CD4-positive, alpha-beta T cell (primary cell): ENCODE measurements around the gene PMAIP1. TPM values are rescaled to one million over a fixed set of nuclear protein-coding genes. Genes with fewer than 3 reads are reported as not detected.

Experiments used
- ATAC-seq: fragments of 200-7000 bp; cut with Tn5 transposase; one replicate; pipeline ENCODE4 v1.10.0; 2022; ENCODE audit warnings: mild to moderate bottlenecking; ENCODE audit not compliant: poor library complexity
- CTCF ChIA-PET: fragments of 350-600 bp; sonication (Branson Sonifier 250); formaldehyde crosslinking; loops from one replicate; lab custom pipeline; 2021; ENCODE audit warnings: antibody characterized with exemption, inconsistent platforms; lab: Charles Lee
- POLR2A ChIA-PET: fragments of 350-600 bp; sonication (Branson Sonifier 250); formaldehyde crosslinking; loops from one replicate; lab custom pipeline; 2021; ENCODE audit warnings: antibody characterized with exemption, inconsistent platforms; lab: Charles Lee
- DNase-seq, 14 experiments: peaks; one replicate each; pipeline ENCODE4 v3.0.0-alpha.2; 2013 to 2020; ENCODE audit warnings: mixed read lengths in 2 of 14
- H3K27ac ChIP-seq, 2 donors: one replicate each; pipeline versions ENCODE4 v1.5.1 to v1.7.0; 2013; ENCODE audit warnings: low read length in 2 of 2, low read depth in 1 of 2, mild to moderate bottlenecking in 1 of 2
- H3K27me3 ChIP-seq, 2 experiments: 1 replicate in 1 of 2; 2 replicates in 1 of 2; pipeline versions ENCODE4 v1.6.1 to v1.7.0; 2013; ENCODE audit warnings: low read length in 2 of 2, control low read depth in 1 of 2, mild to moderate bottlenecking in 1 of 2, moderate library complexity in 1 of 2; ENCODE audit not compliant: insufficient read depth in 2 of 2, control insufficient read depth in 1 of 2
- H3K36me3 ChIP-seq: one replicate; pipeline ENCODE4 v1.6.1; 2013; ENCODE audit warnings: low read length, control low read depth; ENCODE audit not compliant: insufficient read depth
- H3K4me1 ChIP-seq: one replicate; pipeline ENCODE4 v1.6.1; 2013; ENCODE audit warnings: low read length, control low read depth; ENCODE audit not compliant: insufficient read depth
- H3K4me3 ChIP-seq: one replicate; pipeline ENCODE4 v1.5.1; 2013; ENCODE audit warnings: mild to moderate bottlenecking, low read length, moderate library complexity
- H3K9me3 ChIP-seq, 2 experiments: 1 replicate in 1 of 2; 2 replicates in 1 of 2; pipeline versions ENCODE4 v1.6.1 to v1.7.0; 2013; ENCODE audit warnings: low read length in 2 of 2, mild to moderate bottlenecking in 2 of 2, control low read depth in 1 of 2, moderate library complexity in 1 of 2; ENCODE audit not compliant: control insufficient read depth in 1 of 2, insufficient read depth in 1 of 2
- H3K27ac Mint-ChIP-seq: one replicate; pipeline ENCODE4 v1.8.0; 2020; ENCODE audit warnings: mixed read lengths
- H3K27me3 Mint-ChIP-seq: one replicate; pipeline ENCODE4 v1.8.0; 2021; ENCODE audit warnings: mixed read lengths
- H3K36me3 Mint-ChIP-seq: one replicate; pipeline ENCODE4 v1.8.0; 2021; ENCODE audit warnings: low read depth, mixed read lengths
- H3K4me1 Mint-ChIP-seq: one replicate; pipeline ENCODE4 v1.8.0; 2021; ENCODE audit warnings: low read depth, mixed read lengths
- H3K4me3 Mint-ChIP-seq: one replicate; pipeline ENCODE4 v1.8.0; 2020; ENCODE audit warnings: mild to moderate bottlenecking, mixed read lengths
- H3K9me3 Mint-ChIP-seq: one replicate; pipeline ENCODE4 v1.8.0; 2020; ENCODE audit warnings: mixed read lengths
- CTCF ChIP-seq: fragments of 200-600 bp; IDR thresholded peaks from one replicate; pipeline ENCODE4 v1.8.0; 2022; ENCODE audit warnings: antibody characterized with exemption, mild to moderate bottlenecking
- intact Hi-C, 2 experiments: fragments of 100-400 bp; cut with DNase I in 1 of 2; cut with micrococcal nuclease in 1 of 2; formaldehyde crosslinking; loops; one replicate each; pipeline versions ENCODE4 v1.15.1 to v1.9.0; 2023 to 2025; cut with DNase I, micrococcal nuclease
- total RNA-seq, 174 experiments: library from RNA in 2 of 174; stranded (reverse) in 2 of 174; gene quantifications; one replicate each; pipeline ENCODE4 v1.2.3 and lab custom pipeline; 2021 to 2026

The PMAIP1 gene
- total RNA-seq, 2 experiments from 2014 or later = 100 to 101 TPM

DNA sequence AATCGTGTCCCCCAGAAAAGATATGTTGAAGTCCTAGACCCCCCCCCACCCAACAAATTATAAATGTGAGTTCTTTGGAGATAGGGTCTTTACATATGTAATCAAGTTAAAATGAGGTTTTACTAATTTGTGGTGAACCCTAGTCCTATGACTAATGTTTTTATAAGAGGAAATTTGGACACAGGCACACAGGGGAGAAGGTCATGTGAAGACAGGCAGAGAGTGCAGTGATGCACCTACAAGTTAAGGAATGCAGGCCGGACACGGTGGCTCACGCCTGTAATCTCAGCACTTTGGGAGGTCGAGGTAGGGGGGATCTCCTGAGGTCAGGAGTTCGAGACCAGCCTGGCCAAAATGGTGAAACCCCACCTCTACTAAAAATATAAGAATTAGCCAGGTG lies 5.8 kb upstream of the PMAIP1 start:
- no peaks in the 10 kb centered on the region for H3K9me3 ChIP-seq
- no peak overlapping the region for H3K27ac ChIP-seq
- Mint-ChIP-seq H3K27me3 (no peaks in the 10 kb centered on the region), H3K27ac (no peak overlapping the region), H3K4me1 (peaks cover 1% of the 10 kb centered on the region), H3K4me3 (no peak overlapping the region), H3K36me3 (no peaks in the 10 kb centered on the region), H3K9me3 (no peaks in the 10 kb centered on the region)
- POLR2A ChIA-PET = no interaction called here
- no peaks in the 10 kb centered on the region for H3K27me3 ChIP-seq
- intact Hi-C loops = loop anchor here in 1 of 2 experiments (10.0 kb wide), 1 partner anchor 61 kb away; no protein-coding TSS in a partner anchor
- TF ChIP-seq CTCF = no peak
- CTCF ChIA-PET = no interaction called here
- H3K4me3 ChIP-seq = no peak overlapping the region
- H3K36me3 ChIP-seq = no peaks in the 10 kb centered on the region
- DNase-seq (no peak), ATAC-seq (no peak)
- H3K4me1 ChIP-seq = peaks cover 6% of the 10 kb centered on the region

DNA sequence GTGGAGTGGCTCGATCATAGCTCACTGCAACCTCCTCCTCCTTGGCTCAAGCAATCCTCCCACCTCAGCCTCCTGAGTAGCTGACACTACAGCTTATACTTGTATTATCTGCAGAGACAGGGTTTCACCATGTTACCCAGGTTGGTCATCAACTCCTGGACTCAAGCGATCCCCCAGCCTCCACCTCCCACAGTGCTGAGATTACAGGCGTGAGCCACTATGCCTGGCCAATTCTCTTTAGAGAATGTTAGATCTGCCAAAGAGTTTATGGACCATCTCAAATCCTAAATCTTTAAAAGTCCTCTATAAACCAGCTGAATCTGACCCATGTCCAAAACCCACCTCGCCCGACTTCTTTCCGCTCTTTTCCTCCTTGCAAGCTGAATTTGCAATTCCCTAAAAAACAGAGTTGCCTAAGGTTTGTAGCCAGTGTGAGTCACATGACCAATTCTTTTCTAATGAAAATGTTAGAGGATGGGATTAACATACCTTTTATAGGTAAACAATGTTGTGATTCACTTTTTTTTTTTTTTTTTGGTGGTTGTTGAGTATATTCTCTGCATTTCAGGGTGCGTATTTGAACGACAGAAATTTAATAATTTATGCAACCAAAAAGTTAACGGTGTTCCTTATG lies 2.4 kb upstream of the PMAIP1 start:
- CTCF ChIA-PET = no interaction called here
- no peak overlapping the region for H3K27ac Mint-ChIP-seq

DNA sequence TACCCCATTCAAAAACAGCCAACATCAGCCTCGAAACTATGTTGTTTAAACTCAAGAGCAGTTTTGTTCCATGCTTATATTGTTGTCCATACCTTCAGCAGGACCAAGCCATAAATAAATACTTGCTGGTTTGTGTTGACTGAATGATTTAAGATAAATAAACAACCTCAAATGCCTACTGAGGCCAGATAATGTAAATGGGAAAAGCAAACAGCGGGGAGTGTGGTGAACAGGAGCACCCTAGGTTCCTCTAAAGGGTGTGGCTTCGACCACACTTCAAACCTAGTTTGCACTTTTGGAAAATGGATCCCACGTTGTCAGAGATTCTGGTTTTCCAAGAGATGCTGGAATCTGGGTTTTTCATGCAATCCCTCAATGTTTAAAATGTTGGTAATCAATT lies 1.7 kb upstream of the PMAIP1 start:
- ATAC-seq = no peak
- peaks cover 30% of the 10 kb centered on the region for H3K4me1 Mint-ChIP-seq
- H3K9me3 Mint-ChIP-seq = no peaks in the 10 kb centered on the region
- peaks cover 13% of the 10 kb centered on the region for H3K36me3 Mint-ChIP-seq
- no peak for DNase-seq
- H3K4me3 Mint-ChIP-seq = peak overlapping the region; percentile 58
- Histone ChIP-seq H3K4me1 (peaks cover 24% of the 10 kb centered on the region), H3K27me3 (no peaks in the 10 kb centered on the region), H3K9me3 (no peaks in the 10 kb centered on the region), H3K4me3 (no peak overlapping the region), H3K36me3 (peaks cover 7% of the 10 kb centered on the region), H3K27ac (no peak overlapping the region)
- H3K27me3 Mint-ChIP-seq = no peaks in the 10 kb centered on the region
- no peak overlapping the region for H3K27ac Mint-ChIP-seq
- ChIA-PET CTCF (no interaction called here), POLR2A (no interaction called here)
- intact Hi-C loops = loop anchor here in 1 of 2 experiments (10.0 kb wide), 1 partner anchor 57 kb away; no protein-coding TSS in a partner anchor
- no peak for TF ChIP-seq CTCF

More for the DNA sequence above, 2.4 kb upstream of the PMAIP1 start:
- no peaks in the 10 kb centered on the region for H3K9me3 Mint-ChIP-seq
- intact Hi-C loops = loop anchor here in 1 of 2 experiments (10.0 kb wide), 1 partner anchor 57 kb away; no protein-coding TSS in a partner anchor
- Histone ChIP-seq H3K9me3 (no peaks in the 10 kb centered on the region), H3K4me3 (no peak overlapping the region), H3K36me3 (peaks cover under 1% of the 10 kb centered on the region), H3K27ac (no peak overlapping the region), H3K27me3 (no peaks in the 10 kb centered on the region), H3K4me1 (peaks cover 21% of the 10 kb centered on the region)
- TF ChIP-seq CTCF = no peak
- no peaks in the 10 kb centered on the region for H3K27me3 Mint-ChIP-seq
- DNase-seq (no peak), ATAC-seq (no peak)
- peak overlapping the region; percentile 68 for H3K4me3 Mint-ChIP-seq
- POLR2A ChIA-PET = no interaction called here
- H3K36me3 Mint-ChIP-seq = peaks cover 12% of the 10 kb centered on the region
- H3K4me1 Mint-ChIP-seq = peaks cover 23% of the 10 kb centered on the region
